Measurements from ENCODE around the gene PLCXD3.

- TF ChIP-seq CTCF (IDR thresholded peaks at IDR 0.05 in 8 of 11, conservative IDR thresholded peaks at IDR 0.05 in 3 of 11) = no peak
- TF ChIP-seq POLR2A (IDR thresholded peaks at IDR 0.05) = no peak
Observed at GRCh38 chr5:41266377-41266776, 244.0 kb downstream of the PLCXD3 start.

Measured in spleen (tissue), 7 donors.